AG04450 (cell line): ENCODE results near the gene PSMD11. TPM values are rescaled to one million over a fixed set of nuclear protein-coding genes. Genes with fewer than 3 reads are reported as not detected.
A peak's percentile ranks its signal among the peaks of the same experiment; 100 is the strongest.

Experiments
- CTCF ChIA-PET: fragments of 300-600, 350-600 bp; formaldehyde crosslinking; extraction: SDS; loops from one replicate; lab custom pipeline; 2022; ENCODE audit warnings: antibody characterized with exemption, inconsistent platforms; lab: Charles Lee
- POLR2A ChIA-PET: fragments of 350-600 bp; formaldehyde crosslinking; extraction: SDS; loops from one replicate; lab custom pipeline; 2021; ENCODE audit warnings: antibody characterized with exemption, inconsistent platforms; lab: Yijun Ruan, JAX
- DNase-seq: peaks from one replicate; pipeline ENCODE4 v3.0.0-alpha.2; 2011; ENCODE audit warnings: low read depth, low spot score
- H3K27ac ChIP-seq: one replicate; pipeline ENCODE4 v1.5.1; 2012; ENCODE audit warnings: low read depth, low read length, control low read depth
- H3K27me3 ChIP-seq: one replicate; pipeline ENCODE4 v1.6.0; 2012; ENCODE audit warnings: low read length; ENCODE audit not compliant: control insufficient read depth, insufficient read depth
- H3K4me3 ChIP-seq: 2 replicates; pipeline ENCODE4 v1.5.1; 2011; ENCODE audit warnings: mild to moderate bottlenecking, low read depth, low read length, control low read depth
- H3K9me3 ChIP-seq: 2 replicates; pipeline ENCODE4 v1.5.1; 2012; ENCODE audit warnings: low read length; ENCODE audit not compliant: control insufficient read depth, insufficient read depth
- polyA plus RNA-seq: library from polyadenylated mRNA; depleted of rRNA; stranded (reverse); fragments of >200 nt; gene quantifications from 2 replicates; pipeline ENCODE4 v1.2.3, GENCODE V29; 2011
- TF ChIP-seq, protein P1 (sequence below): IDR thresholded peaks from 2 replicates; pipeline ENCODE4 v1.5.1; 2011; ENCODE audit warnings: low read depth, low read length, control low read depth, inconsistent platforms

PSMD11 gene
- polyA plus RNA-seq, 1 experiment, result 99.0 TPM

DNA sequence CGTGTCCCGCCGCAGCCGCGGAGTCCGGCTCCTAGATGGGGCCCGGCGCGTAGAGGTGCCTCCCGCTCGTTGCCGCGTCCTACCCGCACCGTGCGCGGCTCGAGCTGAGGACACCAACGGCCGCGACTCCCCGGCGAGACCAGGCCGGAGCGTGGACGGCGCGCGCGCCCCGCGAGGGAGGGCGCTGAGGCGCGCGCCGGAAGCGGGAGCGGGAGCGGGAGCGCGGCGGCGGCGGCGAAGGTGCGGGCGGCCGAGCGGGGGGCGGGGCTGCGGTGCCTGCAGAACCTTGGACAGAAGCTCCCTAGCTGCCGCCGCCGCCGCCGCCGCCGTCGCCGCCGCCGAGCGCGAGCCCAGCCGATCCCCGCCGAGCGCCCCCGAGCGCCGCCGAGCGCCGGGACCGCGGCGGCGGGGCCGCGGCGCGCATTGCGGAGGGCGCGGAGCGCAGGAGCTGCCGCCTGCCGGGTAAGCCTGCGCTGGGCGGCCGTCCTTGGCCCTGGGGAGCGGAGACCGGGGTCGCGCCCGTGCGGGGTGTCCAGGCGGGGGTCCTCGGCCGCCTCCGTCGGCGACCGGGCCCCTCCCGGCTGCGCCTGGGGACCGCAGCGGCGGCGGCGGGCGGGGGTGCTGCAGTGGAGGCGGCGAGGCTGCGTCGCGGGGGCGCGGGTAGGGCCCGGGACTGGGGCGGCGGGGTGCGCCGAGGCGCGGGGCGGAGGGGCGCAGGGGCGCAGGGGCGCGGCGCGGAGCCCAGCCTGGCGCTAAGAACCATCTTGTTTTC, 42.6 kb downstream of the PSMD11 start, which contains the start of gene CDK5R1:
TSS of gene CDK5R1 (plus strand) at position 293 of the 772 bp plus-strand sequence. CDS start 628 bp downstream, outside the sequence.
- ChIA-PET POLR2A (interaction anchor here (0.5 to 0.6 kb wide), 2 partner anchors 11 to 15 kb away, joined by 3 to 8 read pairs; no protein-coding TSS in a partner anchor), CTCF (interaction anchor here (0.7 to 1.0 kb wide), 2 partner anchors 43 to 172 kb away, joined by 3 read pairs; no protein-coding TSS in a partner anchor)
- Histone ChIP-seq H3K27ac (peak within 1 kb of the TSS; percentile 47), H3K9me3 (no peaks in the 10 kb centered on the region; the same call in 1 of the 2 replicates), H3K4me3 (peak within 1 kb of the TSS; percentile 60), H3K27me3 (no peaks in the 10 kb centered on the region)
- DNase-seq, result no peak
- TF ChIP-seq, protein P1, sequence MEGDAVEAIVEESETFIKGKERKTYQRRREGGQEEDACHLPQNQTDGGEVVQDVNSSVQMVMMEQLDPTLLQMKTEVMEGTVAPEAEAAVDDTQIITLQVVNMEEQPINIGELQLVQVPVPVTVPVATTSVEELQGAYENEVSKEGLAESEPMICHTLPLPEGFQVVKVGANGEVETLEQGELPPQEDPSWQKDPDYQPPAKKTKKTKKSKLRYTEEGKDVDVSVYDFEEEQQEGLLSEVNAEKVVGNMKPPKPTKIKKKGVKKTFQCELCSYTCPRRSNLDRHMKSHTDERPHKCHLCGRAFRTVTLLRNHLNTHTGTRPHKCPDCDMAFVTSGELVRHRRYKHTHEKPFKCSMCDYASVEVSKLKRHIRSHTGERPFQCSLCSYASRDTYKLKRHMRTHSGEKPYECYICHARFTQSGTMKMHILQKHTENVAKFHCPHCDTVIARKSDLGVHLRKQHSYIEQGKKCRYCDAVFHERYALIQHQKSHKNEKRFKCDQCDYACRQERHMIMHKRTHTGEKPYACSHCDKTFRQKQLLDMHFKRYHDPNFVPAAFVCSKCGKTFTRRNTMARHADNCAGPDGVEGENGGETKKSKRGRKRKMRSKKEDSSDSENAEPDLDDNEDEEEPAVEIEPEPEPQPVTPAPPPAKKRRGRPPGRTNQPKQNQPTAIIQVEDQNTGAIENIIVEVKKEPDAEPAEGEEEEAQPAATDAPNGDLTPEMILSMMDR, result no peak

DNA sequence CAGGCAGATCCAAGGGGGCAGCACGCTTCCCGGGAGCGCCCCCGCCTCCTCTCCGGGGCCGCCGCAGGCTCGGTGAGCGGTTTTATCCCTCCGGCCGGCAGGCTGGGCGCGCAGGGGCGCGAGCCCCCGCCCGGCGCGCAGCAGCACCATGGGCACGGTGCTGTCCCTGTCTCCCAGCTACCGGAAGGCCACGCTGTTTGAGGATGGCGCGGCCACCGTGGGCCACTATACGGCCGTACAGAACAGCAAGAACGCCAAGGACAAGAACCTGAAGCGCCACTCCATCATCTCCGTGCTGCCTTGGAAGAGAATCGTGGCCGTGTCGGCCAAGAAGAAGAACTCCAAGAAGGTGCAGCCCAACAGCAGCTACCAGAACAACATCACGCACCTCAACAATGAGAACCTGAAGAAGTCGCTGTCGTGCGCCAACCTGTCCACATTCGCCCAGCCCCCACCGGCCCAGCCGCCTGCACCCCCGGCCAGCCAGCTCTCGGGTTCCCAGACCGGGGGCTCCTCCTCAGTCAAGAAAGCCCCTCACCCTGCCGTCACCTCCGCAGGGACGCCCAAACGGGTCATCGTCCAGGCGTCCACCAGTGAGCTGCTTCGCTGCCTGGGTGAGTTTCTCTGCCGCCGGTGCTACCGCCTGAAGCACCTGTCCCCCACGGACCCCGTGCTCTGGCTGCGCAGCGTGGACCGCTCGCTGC, 43.3 kb downstream of the PSMD11 start:
- DNase-seq, result no peak
- CTCF ChIA-PET, result interaction anchor here (0.7 to 1.0 kb wide), 2 partner anchors 44 to 171 kb away, joined by 3 read pairs; no protein-coding TSS in a partner anchor

DNA sequence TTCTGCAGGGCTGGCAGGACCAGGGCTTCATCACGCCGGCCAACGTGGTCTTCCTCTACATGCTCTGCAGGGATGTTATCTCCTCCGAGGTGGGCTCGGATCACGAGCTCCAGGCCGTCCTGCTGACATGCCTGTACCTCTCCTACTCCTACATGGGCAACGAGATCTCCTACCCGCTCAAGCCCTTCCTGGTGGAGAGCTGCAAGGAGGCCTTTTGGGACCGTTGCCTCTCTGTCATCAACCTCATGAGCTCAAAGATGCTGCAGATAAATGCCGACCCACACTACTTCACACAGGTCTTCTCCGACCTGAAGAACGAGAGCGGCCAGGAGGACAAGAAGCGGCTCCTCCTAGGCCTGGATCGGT, 43.9 kb downstream of the PSMD11 start:
- CTCF ChIA-PET, result interaction anchor here (1.0 to 1.3 kb wide), 2 partner anchors 44 to 389 kb away, joined by 3 read pairs; no protein-coding TSS in a partner anchor
- Histone ChIP-seq H3K9me3 (no peaks in the 10 kb centered on the region; the same call in 1 of the 2 replicates), H3K27ac (no peak overlapping the region), H3K27me3 (no peaks in the 10 kb centered on the region), H3K4me3 (no peak overlapping the region; the same call in 1 of the 2 replicates)
- TF ChIP-seq, protein P1, result no peak
- POLR2A ChIA-PET, result no interaction called here
- DNase-seq, result no peak

More for the DNA sequence above, 43.3 kb downstream of the PSMD11 start:
- TF ChIP-seq, protein P1, result no peak
- Histone ChIP-seq H3K4me3 (peak overlapping the region; percentile 60), H3K27me3 (no peaks in the 10 kb centered on the region), H3K9me3 (no peaks in the 10 kb centered on the region; the same call in 1 of the 2 replicates), H3K27ac (no peak overlapping the region)
- POLR2A ChIA-PET, result interaction anchor here (0.5 kb wide), 1 partner anchor 15 kb away, joined by 8 read pairs; no protein-coding TSS in a partner anchor

DNA sequence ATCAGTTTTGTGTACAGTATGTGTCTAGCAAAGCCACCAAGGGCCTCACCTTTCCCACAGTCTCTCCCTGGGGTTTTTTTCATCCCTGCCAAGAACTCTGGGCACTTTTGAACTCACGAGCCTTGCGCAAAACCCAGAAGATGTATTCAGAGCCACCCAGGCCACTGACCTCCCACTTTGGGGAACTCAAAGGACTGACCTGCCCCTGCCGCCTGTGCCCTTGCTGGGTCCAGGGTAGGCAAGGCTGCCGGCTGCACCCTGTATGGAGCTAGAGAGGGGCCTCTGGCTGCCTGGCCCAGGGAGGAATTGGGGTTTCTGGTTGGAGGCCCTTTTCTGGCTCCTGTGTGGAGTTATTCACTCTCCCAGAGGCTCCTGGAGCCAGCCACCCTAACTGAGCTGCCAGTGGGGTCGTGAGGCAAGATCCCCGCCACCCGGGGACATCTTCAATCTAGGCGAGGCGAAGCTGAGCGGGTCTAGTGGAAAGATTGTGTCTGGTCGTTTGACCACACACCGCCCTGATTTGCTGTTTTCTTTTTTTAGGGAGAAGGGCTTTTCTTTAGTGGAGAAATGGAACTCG, 44.4 kb downstream of the PSMD11 start:
- TF ChIP-seq, protein P1, result no peak
- ChIA-PET CTCF (interaction anchor here (1.3 kb wide), 1 partner anchor 389 kb away, joined by 3 read pairs; no protein-coding TSS in a partner anchor), POLR2A (no interaction called here)
- Histone ChIP-seq H3K9me3 (no peaks in the 10 kb centered on the region; the same call in 1 of the 2 replicates), H3K27me3 (no peaks in the 10 kb centered on the region), H3K4me3 (no peak overlapping the region), H3K27ac (no peak overlapping the region)
- no peak for DNase-seq
